IgD-negative memory B cell (primary cell): ENCODE results near the gene MYOF. TPM values are rescaled to one million over a fixed set of nuclear protein-coding genes. Genes with fewer than 3 reads are reported as not detected.

Source experiments
- H3K27ac Mint-ChIP-seq, 3 donors: one replicate each; pipeline ENCODE4 v1.8.0; 2020 to 2022; ENCODE audit warnings: mild to moderate bottlenecking in 3 of 3, mixed read lengths in 3 of 3, moderate library complexity in 1 of 3
- H3K27me3 Mint-ChIP-seq: one replicate; pipeline ENCODE4 v1.8.0; 2021; ENCODE audit warnings: mixed read lengths
- H3K36me3 Mint-ChIP-seq: one replicate; pipeline ENCODE4 v1.8.0; 2020; ENCODE audit warnings: mild to moderate bottlenecking, mixed read lengths
- H3K4me1 Mint-ChIP-seq, 3 donors: one replicate each; pipeline ENCODE4 v1.8.0; 2020 to 2022; ENCODE audit warnings: mixed read lengths in 3 of 3, mild to moderate bottlenecking in 1 of 3
- H3K4me3 Mint-ChIP-seq, 4 donors: one replicate each; pipeline ENCODE4 v1.8.0; 2020 to 2022; ENCODE audit warnings: mild to moderate bottlenecking in 4 of 4, mixed read lengths in 4 of 4, moderate library complexity in 3 of 4
- H3K9me3 Mint-ChIP-seq, 3 donors: one replicate each; pipeline ENCODE4 v1.8.0; 2020 to 2021; ENCODE audit warnings: mixed read lengths in 3 of 3, mild to moderate bottlenecking in 1 of 3
- polyA plus RNA-seq: library from polyadenylated mRNA; unstranded; fragments of 300-500 nt; fragmentation: Illumina TruSeq; gene quantifications from one replicate; pipeline ENCODE4 v1.2.3, GENCODE V29; 2021

The MYOF gene
- polyA plus RNA-seq, 1 donor from 2014 or later: not detected

DNA sequence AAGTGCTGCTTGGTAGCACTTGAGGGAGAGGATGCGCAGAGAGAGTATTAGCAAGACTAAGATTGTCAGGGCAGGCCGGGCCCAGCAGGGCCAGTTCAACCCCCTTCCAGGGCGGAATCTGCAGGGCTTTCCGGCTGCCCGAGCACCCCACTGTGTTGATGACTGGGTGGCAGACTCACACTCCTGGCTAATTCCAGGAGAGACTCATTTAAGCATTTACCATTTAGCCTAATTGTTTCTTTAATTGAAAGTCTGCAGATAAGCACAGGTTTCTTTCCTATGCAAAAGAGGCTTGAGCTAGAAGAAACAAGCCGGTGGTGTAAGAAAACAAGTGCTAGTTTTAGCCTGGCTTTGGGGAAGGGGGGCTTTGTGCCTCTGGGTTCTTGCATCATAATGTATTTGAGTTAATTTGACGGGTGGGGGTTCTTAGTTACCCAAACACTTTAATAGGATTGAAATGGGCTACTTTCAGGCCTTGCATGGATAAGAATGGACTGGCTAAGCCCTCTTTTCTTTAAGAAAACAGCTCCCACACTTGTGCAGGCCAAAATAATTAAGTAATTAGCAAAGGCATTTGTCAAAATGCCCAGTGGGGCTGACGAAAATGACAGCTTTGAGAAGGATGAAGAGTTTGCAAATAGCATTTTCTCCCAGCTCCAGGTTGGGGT, 201.3 kb downstream of the MYOF start:
- no peaks in the 10 kb centered on the region for H3K36me3 Mint-ChIP-seq
- no peak overlapping the region for H3K4me3 Mint-ChIP-seq
- peaks cover 0 to 4% (median 4%) of the 10 kb centered on the region in 3 donors for H3K4me1 Mint-ChIP-seq
- peaks cover 1% of the 10 kb centered on the region for H3K27me3 Mint-ChIP-seq
- H3K27ac Mint-ChIP-seq: no peak overlapping the region
- peaks cover 0 to 2% (median 0%) of the 10 kb centered on the region in 3 donors for H3K9me3 Mint-ChIP-seq

DNA sequence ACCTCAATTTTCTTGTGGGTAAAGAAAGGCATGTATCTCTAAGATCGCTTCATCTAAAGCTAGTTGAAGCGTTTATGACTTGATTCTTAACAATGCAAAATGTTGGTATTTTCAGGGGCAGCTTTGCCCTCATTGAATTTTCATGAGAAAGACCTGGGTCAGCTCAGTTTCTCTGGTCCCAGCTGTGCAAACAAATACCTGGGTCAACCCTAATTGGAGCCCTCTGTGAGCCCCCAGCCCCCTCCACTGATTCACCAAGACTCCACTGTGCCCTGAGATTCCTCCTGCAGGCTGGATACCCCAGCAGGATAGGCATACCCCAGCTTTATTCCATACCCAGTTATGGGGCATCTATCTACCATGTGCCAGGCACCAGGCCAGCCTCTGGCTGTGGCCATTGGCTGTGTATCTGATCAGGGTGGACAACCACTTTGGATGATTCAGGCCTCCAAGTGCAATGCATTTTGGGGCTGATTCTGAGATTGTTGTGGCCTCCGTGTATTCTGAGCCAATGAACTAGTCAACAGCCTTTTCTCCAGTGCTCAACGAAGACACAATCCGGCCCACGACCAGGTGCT, 201.9 kb downstream of the MYOF start:
- H3K9me3 Mint-ChIP-seq: peaks cover 0 to 2% (median 0%) of the 10 kb centered on the region in 3 donors
- H3K27me3 Mint-ChIP-seq: peaks cover 1% of the 10 kb centered on the region
- H3K4me3 Mint-ChIP-seq: no peak overlapping the region
- no peaks in the 10 kb centered on the region for H3K36me3 Mint-ChIP-seq
- H3K4me1 Mint-ChIP-seq: peaks cover 0 to 4% (median 4%) of the 10 kb centered on the region in 3 donors
- H3K27ac Mint-ChIP-seq: no peak overlapping the region

DNA sequence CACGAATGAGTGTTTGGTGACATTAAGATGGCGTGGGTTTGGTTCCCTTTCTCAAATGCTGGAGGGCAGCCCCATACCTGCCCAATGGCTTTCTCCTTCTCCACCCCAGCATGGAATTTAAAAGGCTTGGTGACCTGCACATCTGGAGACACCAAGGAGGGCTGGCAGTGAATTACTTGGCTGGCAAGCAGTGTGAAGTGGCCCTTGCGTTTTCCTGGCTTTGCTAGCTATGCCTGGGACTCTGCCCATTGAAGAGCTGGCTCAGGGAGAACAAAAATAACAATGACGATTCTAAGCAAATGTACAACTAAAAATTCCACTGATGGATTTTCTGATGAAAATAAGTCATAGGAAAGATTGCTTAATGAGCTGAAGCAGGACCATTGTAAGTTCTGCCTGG, 204.8 kb downstream of the MYOF start:
- Mint-ChIP-seq H3K27me3 (peaks cover 1% of the 10 kb centered on the region), H3K9me3 (peaks cover 0 to 2% (median 0%) of the 10 kb centered on the region in 3 donors), H3K4me1 (peaks cover 0 to 6% (median 0%) of the 10 kb centered on the region in 3 donors), H3K27ac (no peak overlapping the region), H3K4me3 (peak overlapping the region in 1 of 4 donors; percentile 43), H3K36me3 (no peaks in the 10 kb centered on the region)

DNA sequence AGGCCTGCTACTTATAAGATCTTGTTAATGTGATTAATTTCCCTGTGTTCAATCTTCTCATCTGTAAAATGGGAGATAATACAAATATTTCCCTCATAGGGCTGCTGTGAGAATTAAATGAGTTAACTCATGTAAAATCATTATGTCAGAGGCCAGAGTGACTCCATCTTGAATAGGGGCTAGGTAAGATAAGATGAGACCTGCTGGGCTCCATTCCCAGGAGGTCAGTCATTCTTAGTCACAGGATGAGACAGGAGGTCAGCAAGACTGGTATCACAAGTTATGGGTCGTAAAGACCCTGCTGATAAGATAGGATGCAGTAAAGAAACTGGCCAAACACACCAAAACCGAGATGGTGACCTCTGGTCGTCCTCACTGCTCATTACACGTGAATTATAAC, 207.7 kb downstream of the MYOF start:
- peaks cover 0 to 8% (median 2%) of the 10 kb centered on the region in 3 donors for H3K9me3 Mint-ChIP-seq
- H3K4me1 Mint-ChIP-seq: peaks cover 0 to 4% (median 0%) of the 10 kb centered on the region in 3 donors
- no peak overlapping the region for H3K4me3 Mint-ChIP-seq
- H3K27me3 Mint-ChIP-seq: no peaks in the 10 kb centered on the region
- peaks cover 1% of the 10 kb centered on the region for H3K36me3 Mint-ChIP-seq
- H3K27ac Mint-ChIP-seq: no peak overlapping the region

DNA sequence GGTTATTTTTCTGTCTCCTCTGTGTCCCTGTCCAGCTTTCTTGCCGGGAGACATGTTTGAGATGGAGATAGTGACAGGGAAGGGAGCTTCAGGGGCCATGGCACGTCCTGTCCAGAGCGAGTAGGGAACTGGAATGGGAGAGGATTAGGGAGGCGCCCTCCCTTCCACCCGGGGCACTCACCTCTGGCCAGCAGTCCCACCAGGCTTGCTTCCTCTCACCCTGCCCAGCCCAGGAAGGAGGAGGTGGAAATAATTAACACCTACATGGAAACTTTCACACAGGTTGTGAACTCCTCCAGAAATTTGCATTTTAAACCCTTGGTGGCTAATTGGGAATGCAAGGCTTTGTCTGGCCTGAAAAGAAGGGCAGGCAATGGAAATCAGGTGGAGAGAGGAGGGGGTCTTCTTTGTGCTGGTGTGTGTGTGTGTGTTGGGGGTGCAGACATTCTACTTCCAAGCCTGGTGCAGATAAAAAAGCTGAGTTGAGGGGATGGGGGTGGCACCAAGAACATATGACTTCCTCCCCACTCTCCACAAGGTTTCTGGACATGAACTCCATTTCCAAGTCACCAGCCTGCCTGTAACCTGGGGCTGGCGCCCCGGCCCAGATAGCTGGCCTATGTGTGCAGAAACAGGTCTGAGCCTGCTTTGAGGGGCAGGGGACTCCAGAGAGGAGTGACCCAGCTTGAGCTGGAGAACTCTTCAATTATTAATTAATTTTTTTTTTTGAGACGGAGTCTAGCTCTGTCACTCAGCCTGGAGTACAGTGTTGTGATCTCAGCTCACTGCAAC, 209.1 kb downstream of the MYOF start:
- Mint-ChIP-seq H3K9me3 (peaks cover 0 to 12% (median 2%) of the 10 kb centered on the region in 3 donors), H3K27ac (no peak overlapping the region), H3K4me1 (peaks cover 0 to 10% (median 3%) of the 10 kb centered on the region in 3 donors)

DNA sequence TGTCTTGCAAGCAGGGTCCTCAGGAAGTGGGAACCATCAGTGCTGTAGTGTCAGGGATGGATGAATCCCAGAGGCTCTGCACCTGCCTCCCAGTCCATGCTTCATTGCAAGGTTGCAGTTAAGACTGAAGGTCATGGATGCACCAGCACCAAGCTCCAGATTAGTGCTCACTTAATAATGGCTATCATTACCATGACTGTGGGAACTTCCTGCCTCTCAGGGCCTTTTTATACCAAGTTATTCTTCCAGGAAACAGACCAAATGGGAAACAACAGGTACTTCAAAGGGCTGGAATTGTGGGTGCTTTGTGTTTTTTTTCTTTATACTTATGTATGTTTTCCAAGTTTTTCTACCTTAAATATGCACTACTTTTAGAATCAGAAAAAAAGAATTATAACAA, 210.8 kb downstream of the MYOF start:
- no peaks in the 10 kb centered on the region for H3K27me3 Mint-ChIP-seq
- no peak overlapping the region for H3K4me3 Mint-ChIP-seq
- H3K36me3 Mint-ChIP-seq: peaks cover 3% of the 10 kb centered on the region
- H3K27ac Mint-ChIP-seq: no peak overlapping the region
- H3K4me1 Mint-ChIP-seq: peaks cover 14 to 25% (median 18%) of the 10 kb centered on the region in 3 donors
- peaks cover 0 to 12% (median 0%) of the 10 kb centered on the region in 3 donors for H3K9me3 Mint-ChIP-seq

More for the DNA sequence above, 209.1 kb downstream of the MYOF start:
- H3K4me3 Mint-ChIP-seq: no peak overlapping the region
- H3K36me3 Mint-ChIP-seq: peaks cover 3% of the 10 kb centered on the region
- no peaks in the 10 kb centered on the region for H3K27me3 Mint-ChIP-seq

DNA sequence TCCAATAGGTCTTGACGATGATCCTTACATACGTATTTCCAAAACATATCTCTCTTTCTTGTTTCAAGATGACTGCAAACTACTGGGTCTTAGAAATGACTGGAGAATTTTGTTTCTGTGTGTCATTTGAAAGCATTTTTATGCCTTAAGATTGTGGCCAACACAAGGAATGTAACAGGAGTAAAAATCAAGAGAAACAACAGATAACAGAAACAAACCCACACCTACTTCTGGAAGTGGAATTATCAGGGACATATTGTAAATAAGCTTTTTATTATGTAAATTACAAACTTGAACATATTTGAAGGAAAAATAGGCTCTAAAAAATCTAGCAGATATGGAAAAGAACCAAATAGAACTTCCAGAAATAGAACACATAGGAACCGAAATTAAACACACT, 212.9 kb downstream of the MYOF start:
- Mint-ChIP-seq H3K27ac (no peak overlapping the region), H3K9me3 (peaks cover 0 to 12% (median 0%) of the 10 kb centered on the region in 3 donors), H3K27me3 (no peaks in the 10 kb centered on the region), H3K4me3 (no peak overlapping the region), H3K4me1 (peaks cover 14 to 22% (median 19%) of the 10 kb centered on the region in 3 donors), H3K36me3 (peaks cover 5% of the 10 kb centered on the region)

DNA sequence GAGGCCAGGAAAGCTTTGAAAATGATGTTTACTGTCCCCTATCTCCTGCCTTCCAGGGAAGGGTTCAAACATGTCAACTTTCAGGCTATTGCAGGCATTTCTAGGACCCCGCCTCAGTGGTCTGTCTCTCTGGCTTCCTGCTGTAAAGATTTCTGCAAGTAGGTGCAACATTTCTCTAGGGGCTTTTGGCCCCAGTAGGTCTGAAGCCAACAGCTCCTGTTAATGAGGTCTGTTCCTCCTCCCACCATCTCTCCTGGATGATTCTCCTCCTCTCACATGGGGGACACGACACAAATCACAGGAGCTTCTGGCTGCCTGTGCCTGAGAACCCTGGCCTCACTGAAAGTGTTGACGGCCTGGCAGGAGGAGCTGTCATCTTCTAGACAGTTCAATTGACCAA, 214.1 kb downstream of the MYOF start:
- Mint-ChIP-seq H3K4me3 (peak overlapping the region in 1 of 4 donors; percentile 81), H3K27me3 (no peaks in the 10 kb centered on the region), H3K27ac (peak overlapping the region in 1 of 3 donors; percentile 39), H3K9me3 (peaks cover 0 to 12% (median 0%) of the 10 kb centered on the region in 3 donors), H3K4me1 (peaks cover 14 to 22% (median 19%) of the 10 kb centered on the region in 3 donors), H3K36me3 (peaks cover 5% of the 10 kb centered on the region)

DNA sequence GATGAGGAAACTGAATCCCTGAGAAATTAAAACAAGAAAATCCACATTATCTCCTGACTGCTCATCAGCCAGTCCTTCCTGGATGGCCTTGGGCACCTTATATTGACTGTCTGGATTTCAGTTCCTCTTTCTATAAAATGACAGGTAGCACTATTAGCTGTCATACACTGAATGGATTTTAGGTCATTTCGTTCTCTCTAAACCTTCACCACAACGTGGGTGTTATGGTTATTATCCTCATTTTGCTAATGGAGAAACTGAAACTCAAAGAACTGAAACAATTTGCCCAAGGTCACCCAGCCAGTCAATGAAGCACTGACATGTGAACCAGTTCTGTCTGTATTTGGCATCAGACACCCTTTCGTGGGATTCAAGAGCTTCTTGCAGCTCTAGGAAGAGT, 214.6 kb downstream of the MYOF start:
- H3K4me1 Mint-ChIP-seq: peaks cover 14 to 22% (median 19%) of the 10 kb centered on the region in 3 donors
- H3K9me3 Mint-ChIP-seq: peaks cover 0 to 12% (median 0%) of the 10 kb centered on the region in 3 donors
- H3K27ac Mint-ChIP-seq: peak overlapping the region in 2 of 3 donors; percentile 2 to 39
- H3K36me3 Mint-ChIP-seq: peaks cover 5% of the 10 kb centered on the region
- H3K4me3 Mint-ChIP-seq: peak overlapping the region in 2 of 4 donors; percentile 44 to 76
- no peaks in the 10 kb centered on the region for H3K27me3 Mint-ChIP-seq

DNA sequence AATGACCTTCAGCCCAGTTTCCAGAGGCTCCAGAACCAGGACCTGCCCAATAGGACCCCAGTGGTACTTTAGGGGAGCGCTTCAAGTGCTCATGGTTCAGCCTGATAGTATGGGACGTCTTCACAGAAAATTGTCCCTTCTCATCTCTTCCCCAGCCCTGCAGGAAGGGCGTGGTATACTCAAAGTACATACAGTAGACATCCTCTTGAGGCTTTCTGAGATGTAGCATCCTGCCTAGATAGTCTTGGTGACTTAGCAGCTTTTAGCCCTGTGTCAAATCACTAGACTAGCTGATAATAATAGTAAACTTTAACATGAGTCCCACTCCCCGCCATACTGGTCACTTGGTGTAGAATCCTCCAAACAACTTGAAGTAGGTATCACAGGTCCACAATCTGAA, 215.3 kb downstream of the MYOF start:
- peaks cover 5% of the 10 kb centered on the region for H3K36me3 Mint-ChIP-seq
- H3K9me3 Mint-ChIP-seq: peaks cover 0 to 12% (median 0%) of the 10 kb centered on the region in 3 donors
- H3K4me3 Mint-ChIP-seq: peak overlapping the region in 1 of 4 donors; percentile 40
- no peaks in the 10 kb centered on the region for H3K27me3 Mint-ChIP-seq
- H3K27ac Mint-ChIP-seq: peak overlapping the region in 2 of 3 donors; percentile 2 to 20
- peaks cover 14 to 22% (median 19%) of the 10 kb centered on the region in 3 donors for H3K4me1 Mint-ChIP-seq

DNA sequence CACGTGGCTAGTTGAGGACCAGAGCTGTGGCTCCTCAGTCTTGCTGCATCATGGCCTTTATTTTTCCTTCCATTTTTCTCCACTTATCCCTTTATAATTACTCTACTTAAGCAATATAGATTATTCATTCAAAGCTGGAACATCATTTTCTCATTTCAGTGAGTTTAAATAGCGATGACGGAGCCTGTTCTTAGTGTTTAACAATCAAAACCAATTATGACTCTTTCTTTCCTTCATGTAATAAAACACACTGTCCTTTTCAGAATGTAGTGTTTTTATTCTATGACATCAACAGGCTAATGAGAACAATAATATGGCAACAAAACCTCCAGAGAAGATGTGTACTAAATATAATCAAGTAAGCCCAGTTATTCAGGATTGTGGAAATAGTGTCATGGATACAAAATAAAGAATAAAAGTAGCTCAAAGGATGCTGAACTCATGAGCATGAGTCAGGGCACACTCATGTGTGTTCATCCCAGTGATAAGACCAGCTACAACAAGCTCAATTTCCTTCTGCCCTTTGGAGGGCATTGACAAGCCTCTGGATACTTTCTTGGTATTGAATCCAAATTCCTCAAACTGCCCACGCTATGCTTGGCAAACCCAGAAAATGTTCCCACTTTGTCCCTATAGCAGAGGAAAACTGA, 220.0 kb downstream of the MYOF start:
- Mint-ChIP-seq H3K27me3 (no peaks in the 10 kb centered on the region), H3K27ac (no peak overlapping the region), H3K4me1 (peaks cover 6% of the 10 kb centered on the region in 3 donors), H3K9me3 (no peaks in the 10 kb centered on the region), H3K4me3 (no peak overlapping the region), H3K36me3 (peaks cover 2% of the 10 kb centered on the region)

DNA sequence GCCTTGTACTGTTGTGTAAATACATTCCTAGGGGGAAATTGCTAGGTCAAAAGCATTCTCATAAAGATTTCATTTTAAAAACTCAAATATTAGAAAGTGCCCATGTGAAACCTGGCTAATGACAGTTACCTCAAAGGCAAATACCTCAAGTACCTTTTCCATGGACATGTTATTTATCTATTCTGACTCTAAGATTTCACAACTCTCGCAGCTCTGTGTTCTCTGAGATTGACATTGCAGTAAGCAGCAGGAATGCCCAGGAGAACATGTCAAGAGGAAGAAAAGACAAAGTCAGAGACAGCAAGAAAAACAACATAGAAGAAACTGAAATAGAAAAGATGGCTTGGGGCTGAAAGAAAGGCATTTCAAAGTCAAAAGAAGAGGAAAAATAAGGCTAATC, 221.0 kb downstream of the MYOF start:
- Mint-ChIP-seq H3K27ac (no peak overlapping the region), H3K36me3 (peaks cover 2% of the 10 kb centered on the region), H3K27me3 (no peaks in the 10 kb centered on the region), H3K4me3 (no peak overlapping the region), H3K4me1 (no peaks in the 10 kb centered on the region), H3K9me3 (no peaks in the 10 kb centered on the region)

DNA sequence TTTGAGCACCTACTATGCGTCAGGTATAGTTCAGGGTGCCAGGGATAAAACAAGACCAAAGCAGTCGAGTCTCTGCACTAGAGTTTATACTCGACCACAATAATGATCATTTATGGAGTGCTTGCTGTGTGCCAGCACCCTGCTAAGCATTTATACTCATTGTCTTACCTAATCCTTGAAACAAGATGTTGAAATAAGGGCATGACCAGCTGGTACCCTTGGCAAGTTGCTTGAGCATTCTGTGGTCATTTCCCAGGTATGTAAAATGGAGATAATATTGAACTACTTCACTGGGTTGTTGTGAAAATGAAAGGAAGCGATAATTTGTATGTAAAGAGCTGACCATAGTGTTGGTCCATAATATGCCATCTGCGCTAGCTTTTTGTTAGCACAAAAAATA, 223.0 kb downstream of the MYOF start:
- Mint-ChIP-seq H3K4me1 (no peaks in the 10 kb centered on the region), H3K9me3 (no peaks in the 10 kb centered on the region), H3K36me3 (no peaks in the 10 kb centered on the region), H3K4me3 (no peak overlapping the region), H3K27ac (no peak overlapping the region), H3K27me3 (peaks cover 1% of the 10 kb centered on the region)
